H1 (cell line): ENCODE measurements around the gene CCDC171.

Source experiments
- ATF3 ChIP-seq: IDR thresholded peaks from 2 replicates; pipeline ENCODE4 v1.6.1; 2011; ENCODE audit warnings: low read depth, mild to moderate bottlenecking, low read length; ENCODE audit not compliant: insufficient read depth
- CBX5 ChIP-seq: fragments of 300-800, 300-1000 bp; sonication (generic); IDR thresholded peaks from 2 replicates; pipeline ENCODE4 v1.7.1; 2016; ENCODE audit warnings: antibody characterized with exemption, low read length, low read depth
- CBX8 ChIP-seq: fragments of 300-800, 300-1000 bp; sonication (generic); IDR thresholded peaks from 2 replicates; pipeline ENCODE4 v1.7.1; 2016; ENCODE audit warnings: low read depth, low read length, borderline replicate concordance
- CHD1 ChIP-seq: IDR thresholded peaks from 2 replicates; pipeline ENCODE4 v1.6.1; 2012; ENCODE audit warnings: low read depth, low read length, improper control_type of control experiment
- CTCF ChIP-seq, 3 experiments: IDR thresholded peaks; 1 replicate in 2 of 3; 2 replicates in 1 of 3; pipeline versions ENCODE4 v1.5.1 to v1.6.1; 2011; ENCODE audit warnings: low read length in 3 of 3, mild to moderate bottlenecking in 3 of 3, inconsistent platforms in 2 of 3, low read depth in 1 of 3, moderate library complexity in 1 of 3; ENCODE audit not compliant: insufficient read depth in 1 of 3; ENCODE audit errors: control extremely low read depth in 1 of 3
- MAX ChIP-seq: IDR thresholded peaks from 2 replicates; pipeline ENCODE4 v1.6.1; 2012; ENCODE audit warnings: inconsistent platforms
- NANOG ChIP-seq: IDR thresholded peaks from 2 replicates; pipeline ENCODE4 v1.6.1; 2011; ENCODE audit warnings: low read length, low read depth, mild to moderate bottlenecking, inconsistent platforms; ENCODE audit not compliant: insufficient read depth, poor library complexity, severe bottlenecking
- PHF8 ChIP-seq: fragments of 200-600 bp; sonication (generic); conservative IDR thresholded peaks from 2 replicates; pipeline ENCODE4 v1.7.1; 2012; ENCODE audit warnings: low read depth, mild to moderate bottlenecking, inconsistent platforms, low read length, moderate library complexity
- POLR2AphosphoS5 ChIP-seq: IDR thresholded peaks from 2 replicates; pipeline ENCODE4 v1.6.1; 2011; ENCODE audit warnings: low read depth, low read length
- USF2 ChIP-seq: IDR thresholded peaks from 2 replicates; pipeline ENCODE4 v1.6.1; 2011; ENCODE audit warnings: low read length, improper control_type of control experiment
- ZNF274 ChIP-seq: IDR thresholded peaks from 2 replicates; pipeline ENCODE4 v1.7.0; 2012; ENCODE audit warnings: low read length, borderline replicate concordance; ENCODE audit errors: extremely low read depth

- TF ChIP-seq NANOG: no peak
- no peak for TF ChIP-seq ATF3
- TF ChIP-seq CHD1: no peak
- no peak for TF ChIP-seq USF2
- no peak for TF ChIP-seq CBX5
- no peak for TF ChIP-seq CTCF (IDR thresholded peaks at IDR 0.05; ENCODE audit: control extremely low read depth in 1 of 3, insufficient read depth in 1 of 3, low read depth in 1 of 3, low read length in 3 of 3)
- no peak for TF ChIP-seq ZNF274
- TF ChIP-seq CBX8: no peak
- no peak for TF ChIP-seq MAX
- TF ChIP-seq PHF8: no peak
- TF ChIP-seq POLR2AphosphoS5: no peak
Measured at GRCh38 chr9:15522130-15522755, 30.6 kb upstream of the CCDC171 start.
